Pancreas (tissue), 10 donors: Measurements from ENCODE around the gene PPP6R3. TPM values are rescaled to one million over a fixed set of nuclear protein-coding genes. Genes with fewer than 3 reads are reported as not detected.

Source experiments
- ATAC-seq, 4 donors: fragments of 200-7000 bp; cut with Tn5 transposase; one replicate each; pipeline versions ENCODE4 v1.8.0 to v1.9.1; 2020; ENCODE audit warnings: mild to moderate bottlenecking in 4 of 4, moderate library complexity in 4 of 4
- DNase-seq, 6 donors: peaks; one replicate each; pipeline ENCODE4 v3.0.0-alpha.2; 2020
- FAIRE-seq: peaks from 2 replicates; lab custom pipeline; 2012; peaks lifted over from hg19 to GRCh38; lab: Jason Lieb, UNC
- H3K27ac ChIP-seq, 4 donors: fragments of 200-600 bp; sonication (generic); 1 replicate in 3 of 4; 2 replicates in 1 of 4; pipeline versions ENCODE4 v1.5.0 to v1.8.0; 2020
- H3K27me3 ChIP-seq, 4 donors: fragments of 200-600 bp; one replicate each; pipeline ENCODE4 v1.8.0; 2021
- H3K36me3 ChIP-seq, 3 donors: fragments of 200-600 bp; sonication (generic) in 1 of 3; one replicate each; pipeline versions ENCODE4 v1.5.0 to v1.8.0; 2020 to 2021
- H3K4me1 ChIP-seq, 3 donors: fragments of 200-600 bp; one replicate each; pipeline ENCODE4 v1.8.0; 2021
- H3K4me3 ChIP-seq, 4 donors: fragments of 200-600 bp; sonication (generic) in 2 of 4; one replicate each; pipeline versions ENCODE4 v1.5.0 to v1.8.0; 2020 to 2021
- H3K9me3 ChIP-seq, 4 donors: fragments of 200-600 bp; one replicate each; pipeline ENCODE4 v1.8.0; 2021
- WGBS, 2 donors: extraction: QIAGEN DNeasy Blood & Tissue Kit; methylation state at CpG; one replicate each; pipeline ENCODE4 v1.1.7; 2013; 5-methylcytosine and 5-hydroxymethylcytosine counted together
- intact Hi-C, 3 donors: fragments of 100-400 bp; cut with DNase I; formaldehyde crosslinking; loops; one replicate each; pipeline versions ENCODE4 v1.11.1 to v1.14.2; 2022
- polyA plus RNA-seq, 2 donors: library from polyadenylated mRNA; stranded (reverse); fragments of 200-250 nt; gene quantifications; one replicate each; pipeline ENCODE4 v1.2.3, GENCODE V29; 2013
- total RNA-seq, 6 donors: library from RNA; stranded (reverse); fragmentation: NEBNext Ultra II Directional in 4 of 6; extraction: Animal tissue kit (Norgen Biotek cat#: 25700) in 4 of 6; gene quantifications; one replicate each; pipeline versions ENCODE4 v1.2.1 to v1.2.4, GENCODE V29; 2021 to 2023
- TF ChIP-seq, protein P1 (sequence below), 4 donors: fragments of 200-600 bp; sonication (generic) in 3 of 4; IDR thresholded peaks; one replicate each; pipeline versions ENCODE4 v1.5.0 to v1.8.0; 2021; ENCODE audit warnings: antibody characterized with exemption in 4 of 4
- donor health status: healthy with polysubstance abuse.
- donor health status: DM: no; HTN: no; CAD: no; lungs with moderate emphysema.
- donor health status: DM: no; HTN: no; CAD: no.
- donor health status: control.
- donor health status: control.
- donor health status: Bipolar disorder and iron deficiency.
- donor health status: DM: yes; HTN: yes; CAD: no.
- donor health status: DM: no; HTN: no; CAD: no.
- donor health status: DM: no; HTN: no; CAD: no.
- donor health status: DM: yes; HTN: yes; CAD: no.

The PPP6R3 gene
- total and polyA plus RNA-seq, 8 donors: 19.5 to 56.0 (median 33.5) TPM

DNA sequence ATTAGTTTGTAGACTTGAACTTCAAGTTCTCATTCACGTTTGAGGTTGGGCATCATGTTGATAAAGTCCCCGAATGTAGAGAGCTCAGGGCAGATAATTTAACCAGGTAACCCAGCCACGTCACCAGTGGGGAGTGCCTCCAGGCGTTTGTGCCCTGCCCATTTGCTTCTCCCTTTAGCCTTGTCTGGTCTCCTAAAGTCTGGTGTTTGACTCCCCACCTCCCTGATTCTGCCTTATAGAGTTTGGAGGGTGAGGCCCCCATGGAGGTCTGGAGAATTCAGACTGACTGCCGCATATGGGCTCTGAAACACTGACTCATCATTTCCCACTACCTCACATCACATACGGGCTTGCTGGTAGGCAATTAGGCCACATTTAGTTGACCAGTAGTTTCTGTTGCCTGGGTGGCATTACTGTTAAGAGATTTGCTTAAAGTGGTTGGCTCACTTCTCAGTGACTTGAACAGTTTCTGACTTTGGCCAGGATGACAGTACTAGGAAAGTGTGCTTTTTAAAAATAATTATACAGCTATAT lies 124.5 kb downstream of the PPP6R3 start:
- ATAC-seq (peak in 1 of 4 donors; percentile 29), DNase-seq (no peak), FAIRE-seq (no peak)
- H3K4me1 ChIP-seq: peaks cover 0 to 8% (median 6%) of the 10 kb centered on the region in 3 donors
- no peaks in the 10 kb centered on the region for H3K27me3 ChIP-seq
- H3K36me3 ChIP-seq: peaks cover 0 to 13% (median 0%) of the 10 kb centered on the region in 3 donors
- H3K9me3 ChIP-seq: no peaks in the 10 kb centered on the region
- H3K27ac ChIP-seq: no peak overlapping the region
- TF ChIP-seq, protein P1, sequence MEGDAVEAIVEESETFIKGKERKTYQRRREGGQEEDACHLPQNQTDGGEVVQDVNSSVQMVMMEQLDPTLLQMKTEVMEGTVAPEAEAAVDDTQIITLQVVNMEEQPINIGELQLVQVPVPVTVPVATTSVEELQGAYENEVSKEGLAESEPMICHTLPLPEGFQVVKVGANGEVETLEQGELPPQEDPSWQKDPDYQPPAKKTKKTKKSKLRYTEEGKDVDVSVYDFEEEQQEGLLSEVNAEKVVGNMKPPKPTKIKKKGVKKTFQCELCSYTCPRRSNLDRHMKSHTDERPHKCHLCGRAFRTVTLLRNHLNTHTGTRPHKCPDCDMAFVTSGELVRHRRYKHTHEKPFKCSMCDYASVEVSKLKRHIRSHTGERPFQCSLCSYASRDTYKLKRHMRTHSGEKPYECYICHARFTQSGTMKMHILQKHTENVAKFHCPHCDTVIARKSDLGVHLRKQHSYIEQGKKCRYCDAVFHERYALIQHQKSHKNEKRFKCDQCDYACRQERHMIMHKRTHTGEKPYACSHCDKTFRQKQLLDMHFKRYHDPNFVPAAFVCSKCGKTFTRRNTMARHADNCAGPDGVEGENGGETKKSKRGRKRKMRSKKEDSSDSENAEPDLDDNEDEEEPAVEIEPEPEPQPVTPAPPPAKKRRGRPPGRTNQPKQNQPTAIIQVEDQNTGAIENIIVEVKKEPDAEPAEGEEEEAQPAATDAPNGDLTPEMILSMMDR (IDR thresholded peaks at IDR 0.05): no peak
- H3K4me3 ChIP-seq: no peak overlapping the region
- intact Hi-C loops: no loop called here
- WGBS, 2 donors: 79% methylated on average over 6 of the region's 6 CpGs

- Histone ChIP-seq H3K9me3 (no peaks in the 10 kb centered on the region), H3K4me1 (no peaks in the 10 kb centered on the region), H3K4me3 (no peak overlapping the region), H3K27me3 (no peaks in the 10 kb centered on the region), H3K27ac (no peak overlapping the region), H3K36me3 (peaks cover 0 to 32% (median 0%) of the 10 kb centered on the region in 3 donors)
- FAIRE-seq (no peak), DNase-seq (no peak), ATAC-seq (no peak)
- TF ChIP-seq, protein P1 (IDR thresholded peaks at IDR 0.05): no peak
- intact Hi-C loops: no loop called here
- 97% methylated on average over 7 of the region's 7 CpGs for WGBS, 2 donors
Measured at GRCh38 chr11:68589547-68590216, 129.1 kb downstream of the PPP6R3 start.

- Histone ChIP-seq H3K27me3 (no peaks in the 10 kb centered on the region), H3K4me3 (no peak overlapping the region), H3K36me3 (peaks cover 0 to 37% (median 0%) of the 10 kb centered on the region in 3 donors), H3K4me1 (no peaks in the 10 kb centered on the region), H3K9me3 (no peaks in the 10 kb centered on the region), H3K27ac (no peak overlapping the region)
- intact Hi-C loops: no loop called here
- ATAC-seq: peak; percentile 82 to 95 (median 88)
- no peak for FAIRE-seq
- DNase-seq: peak in 4 of 6 donors; percentile 46 to 79 (median 65)
- TF ChIP-seq, protein P1 (IDR thresholded peaks at IDR 0.05): no peak
- 47 to 48% methylated on average over 5 of the region's 5 CpGs for WGBS, 2 donors
Measured at GRCh38 chr11:68591719-68592118, 131.2 kb downstream of the PPP6R3 start.

GRCh38 chr11:68593441-68593840 lies 132.9 kb downstream of the PPP6R3 start:
- H3K27me3 ChIP-seq: no peaks in the 10 kb centered on the region
- H3K4me3 ChIP-seq: no peak overlapping the region
- intact Hi-C loops: no loop called here
- H3K27ac ChIP-seq: no peak overlapping the region
- no peaks in the 10 kb centered on the region for H3K4me1 ChIP-seq
- 57 to 64% methylated on average over 2 of the region's 2 CpGs for WGBS, 2 donors
- peaks cover 0 to 46% (median 6%) of the 10 kb centered on the region in 3 donors for H3K36me3 ChIP-seq
- TF ChIP-seq, protein P1 (IDR thresholded peaks at IDR 0.05): no peak
- no peak for DNase-seq
- no peak for FAIRE-seq
- H3K9me3 ChIP-seq: no peaks in the 10 kb centered on the region
- ATAC-seq: no peak

GRCh38 chr11:68594123-68594522 lies 133.6 kb downstream of the PPP6R3 start:
- no peaks in the 10 kb centered on the region for H3K9me3 ChIP-seq
- H3K36me3 ChIP-seq: peaks cover 4 to 53% (median 6%) of the 10 kb centered on the region in 3 donors
- FAIRE-seq (no peak), DNase-seq (no peak), ATAC-seq (no peak)
- no peak overlapping the region for H3K27ac ChIP-seq
- H3K4me3 ChIP-seq: no peak overlapping the region
- TF ChIP-seq, protein P1 (IDR thresholded peaks at IDR 0.05): no peak
- 94 to 97% methylated on average over 4 of the region's 4 CpGs for WGBS, 2 donors
- no peaks in the 10 kb centered on the region for H3K4me1 ChIP-seq
- H3K27me3 ChIP-seq: no peaks in the 10 kb centered on the region
- intact Hi-C loops: no loop called here
